Aorta (tissue), 5 donors: Measurements from ENCODE around the gene FUZ. TPM values are rescaled to one million over a fixed set of nuclear protein-coding genes. Genes with fewer than 3 reads are reported as not detected.

Experiments used
- ATAC-seq: fragments of 200-7000 bp; cut with Tn5 transposase; one replicate; pipeline ENCODE4 v1.9.1; 2022; ENCODE audit warnings: moderate library complexity; ENCODE audit not compliant: low FRiP score
- DNase-seq, 2 donors: peaks; one replicate each; pipeline ENCODE4 v3.0.0-alpha.2; 2020
- H3K27ac ChIP-seq, 2 donors: one replicate each; pipeline ENCODE4 v1.5.1; 2013; ENCODE audit warnings: low read length in 2 of 2, mild to moderate bottlenecking in 2 of 2, moderate library complexity in 2 of 2, control low read depth in 1 of 2, inconsistent platforms in 1 of 2, low read depth in 1 of 2
- H3K27me3 ChIP-seq, 2 donors: one replicate each; pipeline ENCODE4 v1.6.1; 2013; ENCODE audit warnings: control low read depth in 1 of 2, low read length in 1 of 2, mild to moderate bottlenecking in 1 of 2, moderate library complexity in 1 of 2; ENCODE audit not compliant: insufficient read depth in 2 of 2, control insufficient read depth in 1 of 2
- H3K36me3 ChIP-seq, 2 donors: one replicate each; pipeline ENCODE4 v1.6.1; 2013; ENCODE audit warnings: control low read depth in 1 of 2, low read length in 1 of 2, mild to moderate bottlenecking in 1 of 2; ENCODE audit not compliant: insufficient read depth in 2 of 2, control insufficient read depth in 1 of 2
- H3K4me1 ChIP-seq, 2 donors: one replicate each; pipeline ENCODE4 v1.6.1; 2013; ENCODE audit warnings: low read length in 2 of 2, control low read depth in 1 of 2, mild to moderate bottlenecking in 1 of 2, moderate library complexity in 1 of 2; ENCODE audit not compliant: insufficient read depth in 2 of 2, control insufficient read depth in 1 of 2
- H3K4me3 ChIP-seq, 2 donors: one replicate each; pipeline ENCODE4 v1.5.1; 2013; ENCODE audit warnings: low read length in 2 of 2, control low read depth in 1 of 2, mild to moderate bottlenecking in 1 of 2
- H3K9me3 ChIP-seq: one replicate; pipeline ENCODE4 v1.6.1; 2013; ENCODE audit warnings: mild to moderate bottlenecking, low read length; ENCODE audit not compliant: control insufficient read depth
- WGBS, 2 donors: extraction: QIAGEN DNeasy Blood & Tissue Kit; methylation state at CpG; one replicate each; pipeline ENCODE4 v1.1.7; 2013; 5-methylcytosine and 5-hydroxymethylcytosine counted together
- intact Hi-C, 2 donors: fragments of 100-400 bp; cut with DNase I; formaldehyde crosslinking; loops; one replicate each; pipeline versions ENCODE4 v1.14.2 to v1.15.0; 2022
- polyA plus RNA-seq, 2 donors: library from polyadenylated mRNA; stranded (reverse); fragments of 200-250 nt; gene quantifications; one replicate each; pipeline ENCODE4 v1.2.3, GENCODE V29; 2013
- total RNA-seq, 2 donors: library from RNA; stranded (reverse); fragmentation: NEBNext Ultra II Directional; extraction: Animal tissue kit (Norgen Biotek cat#: 25700); gene quantifications; one replicate each; pipeline ENCODE4 v1.2.1, GENCODE V29; 2021
- donor health status: healthy with polysubstance abuse.
- donor health status: Bipolar disorder and iron deficiency.
- donor health status: DM: no; HTN: no; CAD: no.
- donor health status: DM: no; HTN: no; CAD: no.
- donor health status: DM: yes; HTN: yes; CAD: no.

FUZ gene
- total and polyA plus RNA-seq, 4 donors: 9.3 to 27.8 (median 14.8) TPM

DNA sequence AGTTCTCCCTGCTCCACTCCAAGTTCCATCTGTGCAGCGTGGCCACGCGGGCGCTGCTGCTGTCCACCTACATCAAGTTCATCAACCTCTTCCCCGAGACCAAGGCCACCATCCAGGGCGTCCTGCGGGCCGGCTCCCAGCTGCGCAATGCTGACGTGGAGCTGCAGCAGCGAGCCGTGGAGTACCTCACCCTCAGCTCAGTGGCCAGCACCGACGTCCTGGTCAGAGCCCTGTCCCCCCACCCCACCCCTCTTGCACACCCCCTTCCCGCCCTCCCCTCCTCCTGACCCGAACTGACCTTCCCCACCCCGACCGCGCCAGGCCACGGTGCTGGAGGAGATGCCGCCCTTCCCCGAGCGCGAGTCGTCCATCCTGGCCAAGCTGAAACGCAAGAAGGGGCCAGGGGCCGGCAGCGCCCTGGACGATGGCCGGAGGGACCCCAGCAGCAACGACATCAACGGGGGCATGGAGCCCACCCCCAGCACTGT is 11.6 kb downstream of the FUZ start:
- Histone ChIP-seq H3K4me3 (no peak overlapping the region), H3K9me3 (no peaks in the 10 kb centered on the region), H3K27ac (no peak overlapping the region), H3K36me3 (peaks cover 0 to 12% of the 10 kb centered on the region in 2 donors), H3K4me1 (no peaks in the 10 kb centered on the region), H3K27me3 (no peaks in the 10 kb centered on the region)
- ATAC-seq: no peak
- intact Hi-C loops: no loop called here
- no peak for DNase-seq
- 80 to 85% methylated on average over 32 of the region's 32 CpGs for WGBS, 2 donors

DNA sequence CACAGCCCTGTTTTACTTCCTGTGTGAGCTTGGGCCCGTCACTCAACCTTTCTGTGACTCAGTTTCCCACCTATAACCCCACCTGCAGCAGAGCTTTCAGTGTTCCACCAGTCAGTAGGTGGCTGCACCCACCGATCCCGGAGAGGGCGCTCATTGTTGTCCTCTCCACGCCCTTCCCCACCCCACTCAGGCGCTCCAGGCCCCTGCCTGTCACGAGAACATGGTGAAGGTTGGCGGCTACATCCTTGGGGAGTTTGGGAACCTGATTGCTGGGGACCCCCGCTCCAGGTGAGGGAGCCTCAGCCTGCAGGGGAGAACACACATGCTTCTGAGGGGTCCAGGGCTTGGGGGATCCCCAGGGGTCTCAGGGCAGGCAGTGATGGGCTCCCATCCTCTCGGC is 12.3 kb downstream of the FUZ start:
- H3K27me3 ChIP-seq: no peaks in the 10 kb centered on the region
- H3K36me3 ChIP-seq: peaks cover 0 to 14% of the 10 kb centered on the region in 2 donors
- intact Hi-C loops: no loop called here
- no peak overlapping the region for H3K4me3 ChIP-seq
- ATAC-seq (no peak), DNase-seq (no peak)
- no peak overlapping the region for H3K27ac ChIP-seq
- no peaks in the 10 kb centered on the region for H3K4me1 ChIP-seq
- WGBS, 2 donors: 95 to 97% methylated on average over 10 of the region's 10 CpGs
- no peaks in the 10 kb centered on the region for H3K9me3 ChIP-seq

- Histone ChIP-seq H3K4me1 (no peaks in the 10 kb centered on the region), H3K9me3 (no peaks in the 10 kb centered on the region), H3K4me3 (no peak overlapping the region), H3K27ac (no peak overlapping the region), H3K36me3 (peaks cover 0 to 14% of the 10 kb centered on the region in 2 donors), H3K27me3 (no peaks in the 10 kb centered on the region)
- WGBS, 2 donors: 91 to 92% methylated on average over 25 of the region's 25 CpGs
- DNase-seq (no peak), ATAC-seq (no peak)
- intact Hi-C loops: no loop called here
Measured at GRCh38 chr19:49799798-49800376, 13.2 kb downstream of the FUZ start.

- Histone ChIP-seq H3K27me3 (no peaks in the 10 kb centered on the region), H3K9me3 (no peaks in the 10 kb centered on the region), H3K4me3 (no peak overlapping the region), H3K36me3 (peaks cover 0 to 14% of the 10 kb centered on the region in 2 donors), H3K4me1 (no peaks in the 10 kb centered on the region), H3K27ac (no peak overlapping the region)
- intact Hi-C loops: no loop called here
- DNase-seq: no peak
- ATAC-seq: no peak
- WGBS, 2 donors: 91 to 92% methylated on average over 28 of the region's 28 CpGs
Measured at GRCh38 chr19:49799271-49799797, 13.8 kb downstream of the FUZ start.

DNA sequence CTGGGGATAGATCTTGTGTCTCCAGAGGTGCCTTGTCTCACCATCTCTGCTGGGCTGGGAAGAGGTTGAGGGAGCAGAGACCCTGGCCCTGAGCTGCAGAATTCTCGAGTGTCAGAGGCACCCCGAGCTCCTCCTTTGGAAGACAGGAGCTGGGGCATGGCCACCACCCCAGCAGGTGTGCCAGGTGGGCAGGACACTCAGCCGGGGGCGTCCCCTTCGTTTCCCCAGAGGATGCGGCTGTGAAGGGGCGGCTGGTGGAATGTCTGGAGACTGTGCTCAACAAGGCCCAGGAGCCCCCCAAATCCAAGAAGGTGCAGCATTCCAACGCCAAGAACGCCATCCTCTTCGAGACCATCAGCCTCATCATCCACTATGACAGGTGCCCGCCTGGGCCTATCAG is 14.5 kb downstream of the FUZ start:
- WGBS, 2 donors: 91 to 93% methylated on average over 11 of the region's 11 CpGs
- Histone ChIP-seq H3K4me1 (no peaks in the 10 kb centered on the region), H3K27ac (no peak overlapping the region), H3K9me3 (no peaks in the 10 kb centered on the region), H3K27me3 (no peaks in the 10 kb centered on the region), H3K4me3 (no peak overlapping the region), H3K36me3 (peaks cover 0 to 14% of the 10 kb centered on the region in 2 donors)
- ATAC-seq (no peak), DNase-seq (no peak)
- intact Hi-C loops: no loop called here

GRCh38 chr19:49795615-49796014 is 17.5 kb downstream of the FUZ start:
- intact Hi-C loops: no loop called here
- Histone ChIP-seq H3K27me3 (no peaks in the 10 kb centered on the region), H3K9me3 (no peaks in the 10 kb centered on the region), H3K36me3 (peaks cover 0 to 14% of the 10 kb centered on the region in 2 donors), H3K4me3 (no peak overlapping the region), H3K27ac (no peak overlapping the region), H3K4me1 (no peaks in the 10 kb centered on the region)
- no peak for ATAC-seq
- no peak for DNase-seq
- WGBS, 2 donors: 92 to 94% methylated on average over 20 of the region's 20 CpGs

- no peak overlapping the region for H3K27ac ChIP-seq
- DNase-seq: no peak
- H3K9me3 ChIP-seq: no peaks in the 10 kb centered on the region
- no peak overlapping the region for H3K4me3 ChIP-seq
- WGBS, 2 donors: 89 to 93% methylated on average over 6 of the region's 6 CpGs
- no peak for ATAC-seq
- H3K27me3 ChIP-seq: no peaks in the 10 kb centered on the region
- no peaks in the 10 kb centered on the region for H3K4me1 ChIP-seq
- peaks cover 0 to 9% of the 10 kb centered on the region in 2 donors for H3K36me3 ChIP-seq
- intact Hi-C loops: no loop called here
Measured at GRCh38 chr19:49793561-49793840, 19.6 kb downstream of the FUZ start.

- intact Hi-C loops: no loop called here
- 90 to 92% methylated on average over 21 to 22 of the region's 22 CpGs for WGBS, 2 donors
- peaks cover 0 to 9% of the 10 kb centered on the region in 2 donors for H3K36me3 ChIP-seq
- H3K4me3 ChIP-seq: no peak overlapping the region
- H3K4me1 ChIP-seq: no peaks in the 10 kb centered on the region
- no peaks in the 10 kb centered on the region for H3K27me3 ChIP-seq
- no peaks in the 10 kb centered on the region for H3K9me3 ChIP-seq
- no peak for DNase-seq
- H3K27ac ChIP-seq: no peak overlapping the region
- ATAC-seq: no peak
Measured at GRCh38 chr19:49792829-49793560, 20.1 kb downstream of the FUZ start.
